ENCODE results near the gene PROSER3. TPM values are rescaled to one million over a fixed set of nuclear protein-coding genes. Genes with fewer than 3 reads are reported as not detected.
A peak's percentile ranks its signal among the peaks of the same experiment; 100 is the strongest.

The PROSER3 gene
- total and polyA plus RNA-seq, 2 of the 13 experiments (the other 11 are each of a cell fraction or from before 2014, with no cell fraction given), result 5.1 to 5.7 TPM

- TF ChIP-seq, protein P1, sequence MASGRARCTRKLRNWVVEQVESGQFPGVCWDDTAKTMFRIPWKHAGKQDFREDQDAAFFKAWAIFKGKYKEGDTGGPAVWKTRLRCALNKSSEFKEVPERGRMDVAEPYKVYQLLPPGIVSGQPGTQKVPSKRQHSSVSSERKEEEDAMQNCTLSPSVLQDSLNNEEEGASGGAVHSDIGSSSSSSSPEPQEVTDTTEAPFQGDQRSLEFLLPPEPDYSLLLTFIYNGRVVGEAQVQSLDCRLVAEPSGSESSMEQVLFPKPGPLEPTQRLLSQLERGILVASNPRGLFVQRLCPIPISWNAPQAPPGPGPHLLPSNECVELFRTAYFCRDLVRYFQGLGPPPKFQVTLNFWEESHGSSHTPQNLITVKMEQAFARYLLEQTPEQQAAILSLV (CRISPR knock-in tag; IDR thresholded peaks at IDR 0.05; ENCODE audit: borderline replicate concordance), result no peak; the same call in 1 of the 2 replicates
- TF ChIP-seq ZBTB34 (CRISPR knock-in tag; IDR thresholded peaks at IDR 0.05) (no peak), TMF1 (CRISPR knock-in tag; IDR thresholded peaks at IDR 0.05; ENCODE audit: low read depth) (no peak), ZNF614 (CRISPR knock-in tag; IDR thresholded peaks at IDR 0.05; ENCODE audit: borderline replicate concordance) (no peak; the same call in 1 of the 2 replicates), GTF2F1 (IDR thresholded peaks at IDR 0.05; ENCODE audit: low read length) (no peak), ZNF296 (CRISPR knock-in tag; conservative IDR thresholded peaks at IDR 0.05) (no peak), MYNN (CRISPR knock-in tag; IDR thresholded peaks at IDR 0.05; ENCODE audit: low read depth) (no peak), ZSCAN25 (CRISPR knock-in tag; IDR thresholded peaks at IDR 0.05) (peak; percentile 89), ZNF33B (CRISPR knock-in tag; IDR thresholded peaks at IDR 0.05) (no peak), ZNF383 (CRISPR knock-in tag; IDR thresholded peaks at IDR 0.05; ENCODE audit: borderline replicate concordance) (no peak), HDAC6 (IDR thresholded peaks at IDR 0.05; ENCODE audit: low read depth, low read length) (no peak), ZNF350 (CRISPR knock-in tag; IDR thresholded peaks at IDR 0.05; ENCODE audit: borderline replicate concordance, low read depth) (peak; percentile 55; the same call in 1 of the 2 replicates), CEBPG (CRISPR knock-in tag; IDR thresholded peaks at IDR 0.05) (peak; percentile 90), ZNF709 (CRISPR knock-in tag; IDR thresholded peaks at IDR 0.05) (0 out of 2 replicates have a peak, but pooled peaks have one; percentile 76), EEA1 (CRISPR knock-in tag; IDR thresholded peaks at IDR 0.05; ENCODE audit: borderline replicate concordance) (no peak), SKI (IDR thresholded peaks at IDR 0.05; ENCODE audit: partially characterized antibody) (peak; percentile 30), ZNF563 (CRISPR knock-in tag; IDR thresholded peaks at IDR 0.05) (no peak), POGK (CRISPR knock-in tag; conservative IDR thresholded peaks at IDR 0.05) (0 out of 2 replicates have a peak, but pooled peaks have one; percentile 39)
- TF ChIP-seq, protein P2, sequence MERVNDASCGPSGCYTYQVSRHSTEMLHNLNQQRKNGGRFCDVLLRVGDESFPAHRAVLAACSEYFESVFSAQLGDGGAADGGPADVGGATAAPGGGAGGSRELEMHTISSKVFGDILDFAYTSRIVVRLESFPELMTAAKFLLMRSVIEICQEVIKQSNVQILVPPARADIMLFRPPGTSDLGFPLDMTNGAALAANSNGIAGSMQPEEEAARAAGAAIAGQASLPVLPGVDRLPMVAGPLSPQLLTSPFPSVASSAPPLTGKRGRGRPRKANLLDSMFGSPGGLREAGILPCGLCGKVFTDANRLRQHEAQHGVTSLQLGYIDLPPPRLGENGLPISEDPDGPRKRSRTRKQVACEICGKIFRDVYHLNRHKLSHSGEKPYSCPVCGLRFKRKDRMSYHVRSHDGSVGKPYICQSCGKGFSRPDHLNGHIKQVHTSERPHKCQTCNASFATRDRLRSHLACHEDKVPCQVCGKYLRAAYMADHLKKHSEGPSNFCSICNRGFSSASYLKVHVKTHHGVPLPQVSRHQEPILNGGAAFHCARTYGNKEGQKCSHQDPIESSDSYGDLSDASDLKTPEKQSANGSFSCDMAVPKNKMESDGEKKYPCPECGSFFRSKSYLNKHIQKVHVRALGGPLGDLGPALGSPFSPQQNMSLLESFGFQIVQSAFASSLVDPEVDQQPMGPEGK (CRISPR knock-in tag; IDR thresholded peaks at IDR 0.05), result peak; percentile 55
These were observed 17.4 kb upstream of the PROSER3 start (continued) for GRCh38 chr19:35740423-35741202.

Measured in HepG2 (cell line).